ENCODE results near the gene THADA.

GRCh38 chr2:43454791-43455190 lies 141.0 kb downstream of the THADA start:
- TF ChIP-seq SPI1 (IDR thresholded peaks at IDR 0.05; ENCODE audit: borderline replicate concordance, low read depth), result no peak
- TF ChIP-seq POLR2AphosphoS5 (IDR thresholded peaks at IDR 0.05; ENCODE audit: low read depth), result no peak

Measured in HL-60 (cell line).